ENCODE measurements around the gene TBC1D20.

GRCh38 chr20:408843-409696, 53.3 kb downstream of the TBC1D20 start:
- no peak for TF ChIP-seq POLR2A (IDR thresholded peaks at IDR 0.05)
- TF ChIP-seq CTCF (IDR thresholded peaks at IDR 0.05) = no peak
